GM19372 (cell line): ENCODE measurements around the gene CMPK2.

Experiments used
- ATAC-seq: cut with Tn5 transposase; IDR thresholded peaks from one replicate; pipeline ENCODE4 v1.9.1; 2021; ENCODE audit warnings: mild to moderate bottlenecking, low read depth, moderate library complexity; ENCODE audit not compliant: unreplicated experiment

Gene CMPK2

DNA sequence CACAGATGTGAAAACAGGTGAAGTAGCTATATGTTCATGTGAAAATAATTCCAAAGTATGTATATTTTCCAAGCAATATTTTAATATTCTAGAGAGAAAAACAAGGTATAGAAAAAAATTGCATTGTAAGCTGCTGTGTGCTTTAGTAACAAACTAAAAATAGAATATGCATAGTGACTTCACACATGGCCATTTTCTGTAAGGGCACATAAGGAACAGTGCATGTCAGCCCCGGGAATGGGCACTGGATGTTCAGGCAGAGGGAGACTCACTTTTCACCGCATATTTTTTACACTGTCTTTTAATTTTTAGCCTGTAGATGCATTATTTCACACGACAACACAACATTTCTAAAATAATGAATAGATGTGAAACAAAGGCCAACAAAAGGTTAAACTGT lies 46.0 kb downstream of the CMPK2 start:
- no peak for ATAC-seq

DNA sequence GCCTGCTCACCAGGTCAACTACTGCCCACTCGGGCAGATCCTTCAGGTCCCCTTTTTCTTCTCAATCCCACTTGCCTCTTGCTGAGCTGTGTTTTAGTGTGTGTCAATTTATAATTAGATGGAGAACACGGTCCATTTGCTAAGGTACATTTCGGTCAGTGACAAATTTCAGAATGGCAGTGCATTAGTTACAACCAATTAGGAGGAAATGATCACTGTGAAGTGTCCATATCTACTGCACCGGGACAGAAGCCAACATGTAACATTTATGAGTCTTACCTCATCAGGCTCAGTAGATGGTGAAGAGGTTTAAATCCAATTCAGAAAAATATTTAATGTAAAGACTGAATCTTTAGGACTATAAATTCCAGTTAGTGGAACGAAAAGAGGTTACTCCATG lies 47.7 kb downstream of the CMPK2 start:
- ATAC-seq, result no peak

DNA sequence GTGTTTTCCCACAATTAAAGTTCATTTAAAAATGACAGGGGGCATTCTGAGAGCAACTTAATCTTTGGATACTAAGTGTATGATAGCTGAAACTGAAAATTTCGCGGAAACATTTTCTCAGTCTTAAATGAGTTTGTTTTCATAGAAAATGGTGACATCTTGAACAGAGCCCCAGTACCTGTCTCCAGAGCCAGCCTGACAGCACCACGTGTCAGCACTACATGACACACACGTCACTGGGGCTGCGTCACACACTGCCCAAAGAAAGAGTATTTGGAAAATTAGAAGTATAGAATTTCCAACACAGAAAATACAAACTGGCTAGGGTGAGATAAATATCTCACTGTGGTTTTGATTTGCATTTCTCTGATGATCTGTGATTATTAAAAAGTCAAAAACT lies 50.8 kb downstream of the CMPK2 start:
- no peak for ATAC-seq

DNA sequence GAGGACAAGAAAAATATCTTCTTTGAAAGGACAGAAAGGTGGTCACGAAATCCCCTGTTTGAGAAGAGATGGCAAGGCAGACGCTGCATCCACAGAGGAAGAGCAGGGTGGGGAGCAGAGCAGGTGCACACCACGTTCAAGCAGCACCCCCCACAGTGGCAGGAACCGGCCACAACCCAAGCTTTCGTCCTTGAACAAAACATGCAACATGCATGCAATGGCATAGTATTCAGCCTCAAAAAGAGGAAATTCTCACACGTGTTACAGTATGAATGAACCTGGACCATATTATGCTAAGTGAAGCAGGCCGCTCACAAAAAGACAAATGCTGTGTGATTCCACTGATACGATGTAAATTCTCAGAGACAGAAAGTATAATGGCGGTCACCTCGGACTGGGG lies 51.4 kb downstream of the CMPK2 start:
- no peak for ATAC-seq

DNA sequence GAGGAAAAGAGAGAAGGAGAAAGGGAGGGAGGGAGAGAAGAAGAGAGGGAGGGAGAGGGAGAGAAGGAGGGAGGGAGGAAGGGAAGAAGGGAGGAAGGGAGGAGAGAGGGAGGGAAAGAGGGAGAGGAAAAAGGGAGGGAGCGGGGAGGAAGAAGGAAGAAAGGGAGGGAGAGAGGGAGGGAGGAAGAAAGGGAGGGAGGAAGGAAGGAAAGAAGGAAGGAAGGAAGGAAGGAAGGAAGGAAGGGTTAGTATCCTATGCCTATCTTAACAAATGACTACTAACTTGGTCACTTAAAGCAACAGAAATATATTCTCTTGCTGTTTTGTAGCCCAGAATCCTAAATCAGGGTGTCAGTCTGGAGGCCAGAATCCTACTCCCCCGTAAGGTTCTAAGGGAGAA lies 52.1 kb downstream of the CMPK2 start:
- no peak for ATAC-seq

DNA sequence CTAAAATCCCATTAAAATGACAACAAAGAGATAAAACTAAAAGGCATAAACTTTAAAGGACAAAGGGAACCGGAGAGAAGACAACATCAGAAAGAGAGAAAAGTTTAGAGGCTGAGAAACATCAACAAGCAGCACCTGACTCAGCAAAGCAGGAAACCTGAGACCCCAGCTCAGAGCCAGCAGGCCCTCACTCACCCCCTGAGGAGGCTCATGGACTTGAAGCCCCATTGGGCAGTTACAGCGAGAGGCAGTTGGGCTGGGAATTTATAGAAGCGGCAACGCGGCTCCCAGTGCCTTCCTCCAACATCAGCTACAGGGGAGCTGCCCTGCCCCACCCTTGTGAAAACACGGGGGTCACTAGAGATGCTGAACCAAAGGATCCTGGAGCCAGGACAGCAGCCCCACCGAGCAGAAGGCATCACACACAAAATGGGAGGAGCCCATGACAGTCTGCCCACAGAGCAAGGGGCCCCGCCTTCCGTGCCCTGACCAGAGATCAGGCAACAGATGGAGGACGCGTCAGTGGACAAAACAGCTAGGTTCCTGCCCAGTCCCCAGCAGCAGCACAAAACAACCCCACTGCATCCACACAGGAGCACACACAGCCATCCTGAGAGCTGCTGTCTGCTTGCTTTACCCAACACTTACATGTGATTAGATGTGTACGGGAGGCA lies 52.7 kb downstream of the CMPK2 start:
- no peak for ATAC-seq

DNA sequence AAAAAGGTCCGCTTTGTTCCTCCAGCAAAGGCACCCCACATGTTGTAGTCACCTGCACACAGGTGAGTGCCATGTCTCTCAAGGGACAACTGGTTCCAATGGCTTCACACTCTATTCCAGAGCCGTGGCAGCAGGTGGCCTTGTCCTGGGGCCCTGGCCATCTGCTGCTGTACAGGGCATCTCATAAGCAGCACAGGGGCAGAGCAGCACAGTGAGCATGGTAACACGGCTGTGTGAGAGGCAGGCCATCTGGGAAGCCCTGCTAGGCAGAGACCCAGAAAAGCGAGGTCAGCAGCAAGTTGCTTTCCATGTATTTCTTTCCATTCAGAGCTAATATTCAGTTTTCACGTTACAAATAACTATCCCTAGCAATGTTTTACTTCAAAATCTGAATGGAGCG lies 54.7 kb downstream of the CMPK2 start:
- ATAC-seq, result no peak

DNA sequence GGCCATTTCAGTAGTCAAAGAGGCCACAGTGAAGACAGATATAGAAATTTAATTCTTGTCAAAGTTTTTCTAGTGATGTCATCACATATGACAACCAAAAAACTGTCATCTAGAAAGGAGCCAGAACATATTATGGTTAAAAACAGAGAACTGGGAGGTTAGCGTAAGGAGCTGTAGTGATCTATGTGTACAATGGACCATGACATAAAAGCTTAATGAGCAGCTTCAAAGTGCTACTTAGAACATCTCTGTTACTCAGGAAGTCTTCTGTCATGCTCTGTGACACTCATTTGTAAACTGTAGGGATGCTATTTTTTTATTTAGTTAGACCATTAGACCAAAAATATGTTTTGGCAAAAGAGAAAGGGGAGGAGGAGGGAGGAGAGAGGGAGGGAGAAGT lies 57.3 kb downstream of the CMPK2 start:
- no peak for ATAC-seq

DNA sequence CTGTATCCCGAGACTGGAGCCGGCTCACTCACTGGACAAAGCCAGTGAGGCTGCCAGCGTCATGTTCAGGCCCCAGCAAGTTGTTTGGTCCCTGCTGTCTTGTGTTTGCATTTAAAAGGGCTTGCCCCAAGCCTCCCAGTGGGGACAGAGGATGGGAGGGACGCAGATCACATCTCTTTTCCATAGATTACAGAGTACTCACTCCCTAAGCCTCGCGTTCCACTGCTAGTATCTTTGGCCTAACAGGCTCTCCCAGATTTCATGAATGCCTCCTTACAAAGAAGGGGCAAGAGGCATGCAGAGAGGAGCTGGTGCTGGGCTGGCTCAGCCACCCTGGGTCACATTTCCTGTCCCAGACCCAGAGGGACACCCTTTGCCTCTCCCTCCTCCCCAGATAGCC lies 59.1 kb downstream of the CMPK2 start:
- no peak for ATAC-seq

DNA sequence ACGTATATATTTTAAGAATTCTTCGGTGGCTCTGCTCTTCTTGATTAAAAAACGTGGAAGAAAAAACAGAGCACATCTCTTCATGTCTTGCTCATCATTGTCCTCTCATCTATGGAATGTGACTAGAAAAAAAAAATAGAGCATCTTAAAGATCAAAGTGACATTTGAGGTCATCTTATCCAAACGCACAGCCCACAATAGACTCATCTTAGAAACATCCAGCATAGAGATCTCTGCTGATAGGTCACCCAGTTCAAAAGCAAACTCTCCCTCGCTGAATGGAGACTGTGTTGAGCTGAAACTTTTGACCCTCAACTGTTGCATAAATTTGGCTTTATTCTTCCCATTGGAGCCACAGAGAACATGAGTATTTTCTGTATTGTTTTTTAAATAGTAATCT lies 65.2 kb downstream of the CMPK2 start:
- no peak for ATAC-seq
